ENCODE data around the gene TTLL5. TPM values are rescaled to one million over a fixed set of nuclear protein-coding genes. Genes with fewer than 3 reads are reported as not detected.

Gene TTLL5
- total RNA-seq, 3 donors from 2014 or later (not counting 1 experiment from before 2014, with no cell fraction given) = 27.1 to 34.3 (median 32.5) TPM

DNA sequence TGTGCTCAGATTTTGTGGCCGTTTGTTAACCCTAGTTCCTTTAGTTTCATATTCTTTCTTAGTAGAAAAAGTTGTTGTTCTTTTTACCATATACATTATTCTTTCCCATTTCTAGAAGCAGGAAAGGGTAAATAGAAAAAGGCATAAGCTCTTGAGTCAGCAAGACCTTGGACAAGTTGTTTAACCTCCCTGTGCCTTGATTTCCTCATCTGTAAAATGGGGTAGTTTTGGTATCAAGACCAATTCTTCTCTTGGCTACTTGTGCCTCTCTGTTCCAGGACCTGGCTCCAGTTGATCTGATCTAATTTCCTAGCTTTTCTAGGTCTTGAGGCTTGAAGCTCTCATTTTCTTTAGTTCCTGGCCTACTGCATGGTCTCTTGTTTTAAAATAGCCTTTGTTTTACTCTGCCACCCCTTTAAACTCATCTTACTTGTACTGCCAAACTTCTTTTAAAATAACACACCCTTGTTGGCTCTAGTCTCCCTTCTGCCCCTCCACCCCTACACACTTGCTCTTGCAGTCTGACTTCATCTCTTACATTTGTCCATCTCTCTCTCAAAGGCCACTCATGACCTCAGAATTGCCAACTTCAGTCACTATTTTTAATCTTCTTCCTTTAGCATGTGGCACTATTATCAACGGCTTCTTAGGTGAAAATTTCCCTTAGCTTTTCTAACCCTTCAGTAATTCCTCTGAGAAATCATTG, 143.7 kb downstream of the TTLL5 start:
- H3K4me3 Mint-ChIP-seq = no peak overlapping the region

DNA sequence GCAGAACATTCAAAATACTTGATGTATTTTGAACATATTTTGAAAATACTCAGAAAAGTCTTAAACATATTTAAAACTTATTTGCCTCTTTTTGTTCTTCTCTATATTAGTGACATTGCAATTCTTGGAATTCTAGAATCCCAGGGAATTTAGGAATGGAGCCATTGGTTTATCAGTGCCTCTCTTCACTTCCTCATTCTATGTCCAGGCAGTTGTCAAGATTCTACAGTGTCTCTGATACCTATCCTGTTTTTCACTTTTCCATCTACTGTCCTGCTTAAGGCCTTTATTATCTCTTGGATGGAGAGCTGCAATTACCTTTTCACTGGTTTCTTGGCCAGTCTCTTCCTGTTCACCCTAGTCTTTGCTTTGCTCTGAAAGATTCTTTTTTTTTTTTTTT, 144.6 kb downstream of the TTLL5 start:
- H3K4me3 ChIP-seq (ENCODE audit: low read length) = no peak overlapping the region
- H3K9me3 ChIP-seq (ENCODE audit: control insufficient read depth, insufficient read depth, low read length) = no peaks in the 10 kb centered on the region
- no peaks in the 10 kb centered on the region for H3K4me1 Mint-ChIP-seq
- H3K4me3 Mint-ChIP-seq = no peak overlapping the region
- TF ChIP-seq, protein P1, sequence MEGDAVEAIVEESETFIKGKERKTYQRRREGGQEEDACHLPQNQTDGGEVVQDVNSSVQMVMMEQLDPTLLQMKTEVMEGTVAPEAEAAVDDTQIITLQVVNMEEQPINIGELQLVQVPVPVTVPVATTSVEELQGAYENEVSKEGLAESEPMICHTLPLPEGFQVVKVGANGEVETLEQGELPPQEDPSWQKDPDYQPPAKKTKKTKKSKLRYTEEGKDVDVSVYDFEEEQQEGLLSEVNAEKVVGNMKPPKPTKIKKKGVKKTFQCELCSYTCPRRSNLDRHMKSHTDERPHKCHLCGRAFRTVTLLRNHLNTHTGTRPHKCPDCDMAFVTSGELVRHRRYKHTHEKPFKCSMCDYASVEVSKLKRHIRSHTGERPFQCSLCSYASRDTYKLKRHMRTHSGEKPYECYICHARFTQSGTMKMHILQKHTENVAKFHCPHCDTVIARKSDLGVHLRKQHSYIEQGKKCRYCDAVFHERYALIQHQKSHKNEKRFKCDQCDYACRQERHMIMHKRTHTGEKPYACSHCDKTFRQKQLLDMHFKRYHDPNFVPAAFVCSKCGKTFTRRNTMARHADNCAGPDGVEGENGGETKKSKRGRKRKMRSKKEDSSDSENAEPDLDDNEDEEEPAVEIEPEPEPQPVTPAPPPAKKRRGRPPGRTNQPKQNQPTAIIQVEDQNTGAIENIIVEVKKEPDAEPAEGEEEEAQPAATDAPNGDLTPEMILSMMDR (IDR thresholded peaks at IDR 0.05) = no peak
- no peaks in the 10 kb centered on the region for H3K27me3 ChIP-seq (ENCODE audit: control insufficient read depth, insufficient read depth, low read length)
- H3K27me3 Mint-ChIP-seq (ENCODE audit: low read depth in 2 of 2) = no peaks in the 10 kb centered on the region
- ATAC-seq = no peak
- no peaks in the 10 kb centered on the region for H3K9me3 Mint-ChIP-seq
- DNase-seq = no peak
- no peak overlapping the region for H3K27ac ChIP-seq (ENCODE audit: low read length)
- no peaks in the 10 kb centered on the region for H3K4me1 ChIP-seq (ENCODE audit: control insufficient read depth, insufficient read depth, low read length)
- H3K27ac Mint-ChIP-seq = no peak overlapping the region
- no peaks in the 10 kb centered on the region for H3K36me3 ChIP-seq (ENCODE audit: control insufficient read depth, insufficient read depth, low read length)
- intact Hi-C loops (cut with micrococcal nuclease) = no loop called here
- H3K36me3 Mint-ChIP-seq = no peaks in the 10 kb centered on the region

More for the DNA sequence above, 143.7 kb downstream of the TTLL5 start:
- Histone ChIP-seq H3K36me3 (ENCODE audit: control insufficient read depth, insufficient read depth, low read length) (no peaks in the 10 kb centered on the region), H3K4me3 (ENCODE audit: low read length) (no peak overlapping the region), H3K4me1 (ENCODE audit: control insufficient read depth, insufficient read depth, low read length) (no peaks in the 10 kb centered on the region), H3K27ac (ENCODE audit: low read length) (no peak overlapping the region), H3K9me3 (ENCODE audit: control insufficient read depth, insufficient read depth, low read length) (no peaks in the 10 kb centered on the region), H3K27me3 (ENCODE audit: control insufficient read depth, insufficient read depth, low read length) (no peaks in the 10 kb centered on the region)
- H3K27ac Mint-ChIP-seq = no peak overlapping the region
- H3K9me3 Mint-ChIP-seq = no peaks in the 10 kb centered on the region
- DNase-seq (no peak), ATAC-seq (no peak)
- no peaks in the 10 kb centered on the region for H3K4me1 Mint-ChIP-seq
- H3K27me3 Mint-ChIP-seq (ENCODE audit: low read depth in 2 of 2) = no peaks in the 10 kb centered on the region
- 95% methylated on average over 1 of the region's 2 CpGs for WGBS (ENCODE audit: insufficient coverage)
- H3K36me3 Mint-ChIP-seq = peaks cover 5% of the 10 kb centered on the region
- TF ChIP-seq, protein P1 (IDR thresholded peaks at IDR 0.05) = no peak
- intact Hi-C loops (cut with micrococcal nuclease) = no loop called here

DNA sequence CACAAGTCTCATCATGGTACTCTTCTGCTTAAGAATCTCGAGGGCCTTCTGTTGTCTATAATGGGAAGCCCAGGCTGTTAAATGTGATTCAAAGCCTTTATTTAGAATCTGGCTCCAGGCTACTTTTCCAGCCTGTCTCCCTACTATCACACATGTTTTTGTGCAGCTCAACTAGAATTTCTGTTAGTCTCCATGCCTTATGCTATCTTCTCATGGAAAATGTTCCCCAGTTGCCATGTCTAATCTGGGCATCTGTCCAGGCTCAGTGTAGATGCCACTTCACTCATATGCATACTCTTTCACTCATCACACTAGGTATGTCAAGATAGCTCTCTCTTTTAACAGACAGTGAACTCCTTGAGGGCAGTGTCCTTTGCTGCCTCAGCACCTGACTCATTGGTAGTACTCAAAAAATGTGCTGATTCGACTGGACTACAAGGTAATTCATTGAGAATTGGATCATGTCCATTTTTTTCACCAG, 145.3 kb downstream of the TTLL5 start:
- Histone ChIP-seq H3K4me1 (ENCODE audit: control insufficient read depth, insufficient read depth, low read length) (no peaks in the 10 kb centered on the region), H3K27ac (ENCODE audit: low read length) (no peak overlapping the region), H3K9me3 (ENCODE audit: control insufficient read depth, insufficient read depth, low read length) (no peaks in the 10 kb centered on the region), H3K36me3 (ENCODE audit: control insufficient read depth, insufficient read depth, low read length) (no peaks in the 10 kb centered on the region), H3K4me3 (ENCODE audit: low read length) (no peak overlapping the region), H3K27me3 (ENCODE audit: control insufficient read depth, insufficient read depth, low read length) (no peaks in the 10 kb centered on the region)
- Mint-ChIP-seq H3K4me1 (no peaks in the 10 kb centered on the region), H3K4me3 (no peak overlapping the region), H3K36me3 (no peaks in the 10 kb centered on the region), H3K27ac (no peak overlapping the region), H3K9me3 (no peaks in the 10 kb centered on the region), H3K27me3 (ENCODE audit: low read depth in 2 of 2) (no peaks in the 10 kb centered on the region)
- TF ChIP-seq, protein P1 (IDR thresholded peaks at IDR 0.05) = no peak
- no peak for DNase-seq
- ATAC-seq = no peak
- intact Hi-C loops (cut with micrococcal nuclease) = no loop called here
- 94% methylated on average over 2 of the region's 2 CpGs for WGBS (ENCODE audit: insufficient coverage)

Measured in natural killer cell (primary cell).